K562 treated with DMSO at 1 percent for 48 hours (cell line): ENCODE measurements around the gene IER5. TPM values are rescaled to one million over a fixed set of nuclear protein-coding genes. Genes with fewer than 3 reads are reported as not detected.

Source experiments
- total RNA-seq: library from RNA; unstranded; fragments of 300-600 nt; gene quantifications from 2 replicates; pipeline ENCODE4 v1.2.3, GENCODE V29; 2022; ENCODE audit warnings: low replicate concordance; ENCODE audit errors: extremely low read depth

The IER5 gene
- 115 TPM in 1 of 2 replicates, not detected in the other for total RNA-seq

GRCh38 chr1:181088079-181089016 is at the start of gene IER5:
Gene IER5, plus strand, starts transcription at chr1:181088700. Its CDS starts 203 bp downstream, at chr1:181088903.

Other genes starting within 250 kb of the IER5 start
- not detected in 2 replicates for gene KIAA1614, start 175.8 kb upstream of the IER5 start, total RNA-seq
- not detected in 2 replicates for gene STX6, start 65.8 kb upstream of the IER5 start, total RNA-seq
- gene MR1, start 54.7 kb upstream of the IER5 start, total RNA-seq: not detected in 2 replicates